DMS79 treated with DMSO at 0.1 percent for 48 hours (cell line): Measurements from ENCODE around the gene SCUBE1.

Experiments
- DNase-seq: peaks from one replicate; lab custom pipeline; 2025; lab: John Stamatoyannopoulos, UW

SCUBE1 gene

GRCh38 chr22:43343262-43343669 is at the start of gene SCUBE1:
Gene SCUBE1, minus strand, starts transcription at chr22:43343372. Its CDS starts 111 bp downstream, at chr22:43343261.
- DNase-seq = peak; percentile 21

GRCh38 chr22:43392385-43392989 is 49.3 kb upstream of the SCUBE1 start:
- DNase-seq = no peak

- DNase-seq = no peak
Measured at GRCh38 chr22:43391306-43391705, 48.1 kb upstream of the SCUBE1 start.

- DNase-seq = no peak
Measured at GRCh38 chr22:43390872-43391271, 47.7 kb upstream of the SCUBE1 start.

- no peak for DNase-seq
Measured at GRCh38 chr22:43390166-43390565, 47.0 kb upstream of the SCUBE1 start.

DNA sequence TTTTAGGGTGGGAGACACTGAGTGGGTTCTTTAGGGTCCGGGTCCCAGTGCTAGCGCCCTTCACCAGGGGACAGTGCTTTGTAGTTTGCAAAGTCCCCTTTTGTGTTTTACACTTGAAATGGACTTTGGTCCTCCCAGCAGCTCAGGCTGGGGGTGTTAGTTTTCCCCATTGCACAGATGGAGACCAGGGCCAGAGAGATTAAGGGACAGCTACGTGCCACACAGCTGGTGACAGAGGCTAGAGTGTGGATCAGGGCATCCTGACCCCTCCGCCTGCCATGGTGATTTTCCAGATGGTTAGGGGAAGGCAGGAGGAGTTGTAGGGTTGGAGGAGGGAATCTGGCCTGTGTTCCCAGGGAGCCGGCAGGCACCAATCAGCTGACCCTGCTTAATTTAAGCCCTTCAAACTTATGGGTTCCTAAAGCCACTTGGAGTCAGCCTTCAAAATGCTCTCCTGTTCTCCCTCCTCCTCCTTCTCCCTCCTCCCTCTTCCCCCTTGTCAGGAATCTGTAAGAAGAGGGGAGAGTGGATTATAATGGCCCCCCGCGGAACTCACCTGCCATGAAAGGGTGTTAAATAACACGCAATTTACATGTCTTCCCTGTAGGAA is 46.2 kb upstream of the SCUBE1 start:
- DNase-seq = no peak

DNA sequence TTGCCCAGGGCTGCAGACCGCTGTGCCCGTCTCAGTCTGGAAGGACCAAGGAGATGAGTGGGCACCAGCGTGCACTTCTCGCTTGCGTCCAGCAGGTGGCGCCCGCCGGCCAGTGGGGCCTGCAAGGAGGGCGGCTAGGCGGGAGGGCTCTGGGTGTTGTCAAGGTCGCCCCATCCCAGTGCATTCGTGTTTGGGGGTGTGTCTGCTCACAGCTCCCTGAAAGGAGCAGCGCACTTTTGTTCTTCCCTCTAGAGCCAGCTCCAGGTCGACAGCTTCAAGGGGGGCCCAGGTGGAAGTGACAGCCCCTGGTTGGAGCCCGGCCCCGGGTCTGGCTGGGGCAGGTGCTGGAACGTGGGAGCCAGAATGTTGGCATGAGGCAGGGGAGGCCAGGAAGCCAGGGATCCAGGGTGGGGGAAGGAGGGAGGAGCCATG is 45.3 kb upstream of the SCUBE1 start:
- DNase-seq = peak; percentile 17

GRCh38 chr22:43387815-43388214 is 44.6 kb upstream of the SCUBE1 start:
- no peak for DNase-seq

GRCh38 chr22:43385770-43386641 is 42.8 kb upstream of the SCUBE1 start:
- peak; percentile 52 for DNase-seq

GRCh38 chr22:43384863-43385262 is 41.7 kb upstream of the SCUBE1 start:
- no peak for DNase-seq

DNA sequence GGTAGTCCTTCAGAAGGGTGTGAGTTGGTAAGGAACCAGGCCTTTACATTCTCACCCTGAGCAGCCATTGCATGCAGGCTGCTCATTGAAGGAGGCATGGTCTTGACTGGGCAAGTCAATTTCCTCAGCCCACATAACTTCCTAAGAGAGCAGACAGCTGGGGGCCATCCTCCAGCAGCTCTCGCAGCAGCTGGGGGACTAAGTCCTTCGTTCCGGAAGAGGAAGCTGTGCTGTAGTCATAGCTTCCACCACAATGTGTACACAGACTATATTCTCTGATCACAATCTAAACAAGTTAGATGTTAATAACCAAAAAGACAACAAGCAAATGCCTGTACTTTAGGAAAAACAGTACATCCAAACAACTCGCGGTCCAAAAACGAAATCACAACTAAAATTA is 38.5 kb upstream of the SCUBE1 start:
- no peak for DNase-seq

DNA sequence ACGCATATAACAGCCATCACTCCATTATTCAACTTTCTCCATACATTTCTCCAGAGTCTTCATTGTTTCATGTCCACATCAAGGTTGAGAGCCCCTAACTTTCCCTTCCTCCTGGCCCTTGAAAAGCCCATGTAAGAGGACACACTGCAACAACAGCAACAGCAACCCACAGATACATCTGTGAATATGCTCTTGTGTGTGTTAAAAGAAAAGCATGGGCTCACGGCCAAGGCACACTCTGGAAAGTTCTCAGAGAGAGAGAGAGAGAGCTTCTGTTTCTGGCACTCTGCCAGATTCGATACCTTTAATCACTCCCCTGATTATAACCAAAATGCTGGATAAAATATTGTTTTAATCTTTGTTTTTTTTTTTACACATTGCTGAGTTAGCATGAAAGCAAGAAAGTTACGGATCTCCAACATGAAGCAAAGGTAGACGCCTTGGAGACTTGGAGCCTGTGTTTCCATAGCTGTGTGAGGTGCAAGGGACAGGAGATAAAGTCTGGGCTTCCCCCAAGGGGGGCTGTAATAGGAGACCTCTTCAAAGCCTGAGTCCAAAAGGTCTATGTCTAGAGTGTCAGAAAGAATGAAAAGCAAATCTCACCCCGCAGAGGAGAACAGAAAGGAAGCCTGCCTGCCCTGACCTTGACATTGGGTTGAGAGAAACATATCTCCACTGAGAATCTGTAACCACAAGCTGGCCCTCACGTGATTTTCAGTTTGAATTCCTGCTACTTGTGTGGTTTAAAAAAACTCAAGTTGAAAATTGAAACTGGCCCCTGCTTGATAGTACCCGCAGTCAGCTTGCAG is 34.9 kb upstream of the SCUBE1 start:
- peak; percentile 40 for DNase-seq

DNA sequence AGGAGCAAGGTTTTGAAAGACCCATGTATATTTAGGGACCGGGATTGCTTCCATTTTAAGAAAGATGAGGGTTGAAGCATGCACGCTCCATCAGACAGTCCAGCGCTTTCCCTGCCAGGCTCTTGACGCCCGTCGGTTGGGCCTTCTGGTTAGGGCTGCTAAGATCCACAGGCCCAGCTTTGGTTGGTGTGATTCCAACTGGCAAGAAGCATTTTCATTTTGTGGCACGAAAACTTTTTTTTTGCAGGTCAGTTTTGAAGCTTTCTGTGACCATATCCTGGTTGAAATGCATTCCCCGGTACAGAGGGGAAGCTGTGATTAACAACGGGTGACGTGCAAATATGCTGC is 34.4 kb upstream of the SCUBE1 start:
- no peak for DNase-seq

DNA sequence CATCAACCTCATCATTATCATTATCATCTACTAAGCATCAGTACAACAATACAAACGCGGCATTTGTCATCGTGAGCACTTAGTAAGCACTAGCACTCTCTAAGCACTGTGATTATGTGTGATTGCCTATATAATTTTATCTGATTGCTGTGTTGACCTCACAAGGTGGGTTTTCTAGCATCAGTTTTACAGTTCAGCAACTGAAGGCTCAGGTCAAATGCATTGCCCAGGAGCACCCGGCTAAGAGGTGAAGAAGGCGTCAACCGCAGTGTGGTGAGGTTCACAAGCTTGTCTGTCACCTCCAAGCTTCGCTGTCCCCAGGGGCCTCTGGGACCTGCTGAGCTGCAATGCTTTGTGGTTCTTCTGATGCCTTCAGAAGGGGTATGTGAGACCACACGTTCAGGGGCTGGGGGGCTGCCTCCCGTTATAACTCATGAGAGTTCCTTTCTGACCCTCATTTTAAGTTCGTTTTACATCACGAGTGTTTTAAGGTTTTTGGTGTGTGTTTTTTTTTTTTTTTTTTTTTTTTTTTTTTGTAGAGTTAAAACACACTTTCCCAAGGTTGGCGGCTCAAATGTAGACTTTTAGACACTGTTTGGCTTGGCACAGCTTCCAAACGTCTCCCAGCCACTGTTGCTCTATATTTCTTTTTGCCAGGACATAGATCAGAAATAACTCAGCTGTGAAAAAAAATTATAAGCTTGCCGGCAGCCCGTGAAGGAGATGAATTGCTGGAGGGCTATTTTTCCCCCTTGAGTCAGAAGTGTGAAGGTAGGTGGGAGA is 33.8 kb upstream of the SCUBE1 start:
- DNase-seq = peak; percentile 20

- DNase-seq = no peak
Measured at GRCh38 chr22:43375951-43376455, 32.8 kb upstream of the SCUBE1 start.

GRCh38 chr22:43370036-43370435 is 26.9 kb upstream of the SCUBE1 start:
- no peak for DNase-seq

DNA sequence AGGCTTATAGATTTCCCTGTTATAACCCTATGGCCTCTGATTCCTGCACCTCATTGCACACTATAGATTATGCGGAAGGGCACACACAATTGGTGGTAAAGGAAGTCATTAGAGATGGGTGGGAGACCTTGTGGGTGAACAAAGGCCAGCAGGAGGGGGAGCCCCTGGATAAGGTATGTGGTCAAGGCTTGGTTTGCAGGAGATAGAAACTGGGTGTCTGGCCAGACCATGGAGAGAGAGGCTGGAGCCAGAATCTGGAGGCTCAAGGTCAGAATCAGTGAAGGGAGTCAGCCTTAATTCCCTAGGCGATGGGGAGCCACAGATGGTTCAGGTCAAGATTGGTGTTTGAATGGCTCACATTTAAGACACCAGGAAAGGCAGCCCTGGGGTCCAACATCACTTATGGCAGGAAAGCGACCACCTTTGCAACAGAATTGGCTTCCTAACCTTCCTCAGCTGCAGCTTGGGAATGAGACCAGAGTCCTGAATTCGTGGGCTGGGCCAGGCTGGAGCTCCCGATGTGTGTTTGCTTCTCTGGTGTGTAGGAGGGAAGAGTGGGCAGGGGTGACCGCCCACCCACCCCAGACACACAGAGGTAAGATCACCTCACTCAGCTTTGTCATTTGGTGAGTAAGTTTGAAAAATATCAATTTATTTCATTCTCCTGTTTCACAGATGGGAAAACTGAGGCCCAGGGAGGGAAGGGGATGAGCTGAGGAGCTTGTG is 22.7 kb upstream of the SCUBE1 start:
- no peak for DNase-seq

GRCh38 chr22:43364169-43364435 is 20.9 kb upstream of the SCUBE1 start:
- DNase-seq = no peak

GRCh38 chr22:43363315-43364168 is 20.4 kb upstream of the SCUBE1 start:
- no peak for DNase-seq

- DNase-seq = no peak
Measured at GRCh38 chr22:43360576-43360975, 17.4 kb upstream of the SCUBE1 start.
